Peyer's patch (tissue), 4 donors: ENCODE results near the gene FAR2.

Source experiments
- CTCF ChIP-seq, 6 experiments: fragments of 450-650 bp in 4 of 6; fragments of 200-600 bp in 2 of 6; sonication (generic) in 1 of 6; IDR thresholded peaks; one replicate each; pipeline ENCODE4 v1.5.1; 2017 to 2019; ENCODE audit warnings: antibody characterized with exemption in 6 of 6, mild to moderate bottlenecking in 3 of 6, moderate library complexity in 1 of 6
- POLR2A ChIP-seq, 2 donors: fragments of 450-650 bp; IDR thresholded peaks; one replicate each; pipeline ENCODE4 v1.5.1; 2017; ENCODE audit warnings: antibody characterized with exemption in 2 of 2, mild to moderate bottlenecking in 2 of 2, moderate library complexity in 2 of 2

GRCh38 chr12:29288031-29288430 is 139.0 kb downstream of the FAR2 start:
- TF ChIP-seq CTCF (IDR thresholded peaks at IDR 0.05) (no peak), POLR2A (IDR thresholded peaks at IDR 0.05) (no peak)
